CD4-positive, alpha-beta T cell (primary cell): ENCODE measurements around the gene PLCL2. TPM values are rescaled to one million over a fixed set of nuclear protein-coding genes. Genes with fewer than 3 reads are reported as not detected.

ENCODE experiments used
- ATAC-seq: fragments of 200-7000 bp; cut with Tn5 transposase; one replicate; pipeline ENCODE4 v1.10.0; 2022; ENCODE audit warnings: mild to moderate bottlenecking; ENCODE audit not compliant: poor library complexity
- CTCF ChIA-PET: fragments of 350-600 bp; sonication (Branson Sonifier 250); formaldehyde crosslinking; loops from one replicate; lab custom pipeline; 2021; ENCODE audit warnings: antibody characterized with exemption, inconsistent platforms; lab: Charles Lee
- POLR2A ChIA-PET: fragments of 350-600 bp; sonication (Branson Sonifier 250); formaldehyde crosslinking; loops from one replicate; lab custom pipeline; 2021; ENCODE audit warnings: antibody characterized with exemption, inconsistent platforms; lab: Charles Lee
- DNase-seq, 14 experiments: peaks; one replicate each; pipeline ENCODE4 v3.0.0-alpha.2; 2013 to 2020; ENCODE audit warnings: mixed read lengths in 2 of 14
- H3K27ac ChIP-seq, 2 donors: one replicate each; pipeline versions ENCODE4 v1.5.1 to v1.7.0; 2013; ENCODE audit warnings: low read length in 2 of 2, low read depth in 1 of 2, mild to moderate bottlenecking in 1 of 2
- H3K27me3 ChIP-seq, 2 experiments: 1 replicate in 1 of 2; 2 replicates in 1 of 2; pipeline versions ENCODE4 v1.6.1 to v1.7.0; 2013; ENCODE audit warnings: low read length in 2 of 2, control low read depth in 1 of 2, mild to moderate bottlenecking in 1 of 2, moderate library complexity in 1 of 2; ENCODE audit not compliant: insufficient read depth in 2 of 2, control insufficient read depth in 1 of 2
- H3K36me3 ChIP-seq: one replicate; pipeline ENCODE4 v1.6.1; 2013; ENCODE audit warnings: low read length, control low read depth; ENCODE audit not compliant: insufficient read depth
- H3K4me1 ChIP-seq: one replicate; pipeline ENCODE4 v1.6.1; 2013; ENCODE audit warnings: low read length, control low read depth; ENCODE audit not compliant: insufficient read depth
- H3K4me3 ChIP-seq: one replicate; pipeline ENCODE4 v1.5.1; 2013; ENCODE audit warnings: mild to moderate bottlenecking, low read length, moderate library complexity
- H3K9me3 ChIP-seq, 2 experiments: 1 replicate in 1 of 2; 2 replicates in 1 of 2; pipeline versions ENCODE4 v1.6.1 to v1.7.0; 2013; ENCODE audit warnings: low read length in 2 of 2, mild to moderate bottlenecking in 2 of 2, control low read depth in 1 of 2, moderate library complexity in 1 of 2; ENCODE audit not compliant: control insufficient read depth in 1 of 2, insufficient read depth in 1 of 2
- H3K27ac Mint-ChIP-seq: one replicate; pipeline ENCODE4 v1.8.0; 2020; ENCODE audit warnings: mixed read lengths
- H3K27me3 Mint-ChIP-seq: one replicate; pipeline ENCODE4 v1.8.0; 2021; ENCODE audit warnings: mixed read lengths
- H3K36me3 Mint-ChIP-seq: one replicate; pipeline ENCODE4 v1.8.0; 2021; ENCODE audit warnings: low read depth, mixed read lengths
- H3K4me1 Mint-ChIP-seq: one replicate; pipeline ENCODE4 v1.8.0; 2021; ENCODE audit warnings: low read depth, mixed read lengths
- H3K4me3 Mint-ChIP-seq: one replicate; pipeline ENCODE4 v1.8.0; 2020; ENCODE audit warnings: mild to moderate bottlenecking, mixed read lengths
- H3K9me3 Mint-ChIP-seq: one replicate; pipeline ENCODE4 v1.8.0; 2020; ENCODE audit warnings: mixed read lengths
- CTCF ChIP-seq: fragments of 200-600 bp; IDR thresholded peaks from one replicate; pipeline ENCODE4 v1.8.0; 2022; ENCODE audit warnings: antibody characterized with exemption, mild to moderate bottlenecking
- intact Hi-C, 2 experiments: fragments of 100-400 bp; cut with DNase I in 1 of 2; cut with micrococcal nuclease in 1 of 2; formaldehyde crosslinking; loops; one replicate each; pipeline versions ENCODE4 v1.15.1 to v1.9.0; 2023 to 2025; cut with DNase I, micrococcal nuclease
- total RNA-seq, 174 experiments: library from RNA in 2 of 174; stranded (reverse) in 2 of 174; gene quantifications; one replicate each; pipeline ENCODE4 v1.2.3 and lab custom pipeline; 2021 to 2026

The PLCL2 gene
- total RNA-seq, 2 experiments from 2014 or later, result 35.1 to 36.3 TPM

GRCh38 chr3:17014709-17015108 lies 130.0 kb downstream of the PLCL2 start:
- Histone ChIP-seq H3K4me3 (no peak overlapping the region), H3K27ac (no peak overlapping the region), H3K9me3 (no peaks in the 10 kb centered on the region), H3K27me3 (no peaks in the 10 kb centered on the region), H3K4me1 (peaks cover 3% of the 10 kb centered on the region), H3K36me3 (peaks cover 61% of the 10 kb centered on the region)
- CTCF ChIA-PET, result interaction anchor here (0.6 to 1.3 kb wide), 3 partner anchors 11 to 186 kb away, joined by 3 read pairs; no protein-coding TSS in a partner anchor
- TF ChIP-seq CTCF, result no peak
- H3K36me3 Mint-ChIP-seq, result peaks cover 72% of the 10 kb centered on the region
- no peak for DNase-seq
- peaks cover 51% of the 10 kb centered on the region for H3K4me1 Mint-ChIP-seq
- POLR2A ChIA-PET, result interaction anchor here (0.6 kb wide), 1 partner anchor 813 kb away, joined by 3 read pairs; no protein-coding TSS in a partner anchor
- H3K9me3 Mint-ChIP-seq, result no peaks in the 10 kb centered on the region
- intact Hi-C loops, result no loop called here
- H3K27me3 Mint-ChIP-seq, result no peaks in the 10 kb centered on the region
- ATAC-seq, result no peak
- no peak overlapping the region for H3K27ac Mint-ChIP-seq
- no peak overlapping the region for H3K4me3 Mint-ChIP-seq

- intact Hi-C loops, result loop anchor here in 1 of 2 experiments (5.0 kb wide), 1 partner anchor 134 kb away; no protein-coding TSS in a partner anchor
- POLR2A ChIA-PET, result interaction anchor here (1.4 kb wide), 1 partner anchor 133 kb away, joined by 3 read pairs; no protein-coding TSS in a partner anchor
- peaks cover 14% of the 10 kb centered on the region for H3K4me1 ChIP-seq
These were observed 136.9 kb downstream of the PLCL2 start for GRCh38 chr3:17021614-17022013.

GRCh38 chr3:17023006-17023664 lies 138.4 kb downstream of the PLCL2 start:
- peaks cover 8% of the 10 kb centered on the region for H3K36me3 ChIP-seq
- no peaks in the 10 kb centered on the region for H3K9me3 ChIP-seq
- Mint-ChIP-seq H3K9me3 (no peaks in the 10 kb centered on the region), H3K4me3 (no peak overlapping the region), H3K27ac (peak overlapping the region; percentile 82), H3K27me3 (no peaks in the 10 kb centered on the region), H3K4me1 (peaks cover 79% of the 10 kb centered on the region), H3K36me3 (peaks cover 50% of the 10 kb centered on the region)
- H3K27ac ChIP-seq, result no peak overlapping the region
- ChIA-PET CTCF (interaction anchor here (0.6 to 1.3 kb wide), 3 partner anchors 78 to 1085 kb away, joined by 3 read pairs; no protein-coding TSS in a partner anchor), POLR2A (interaction anchor here (1.4 kb wide), 1 partner anchor 134 kb away, joined by 3 read pairs; no protein-coding TSS in a partner anchor)
- no peak for TF ChIP-seq CTCF
- ATAC-seq, result peak; percentile 90
- H3K27me3 ChIP-seq, result no peaks in the 10 kb centered on the region
- H3K4me3 ChIP-seq, result no peak overlapping the region
- H3K4me1 ChIP-seq, result peaks cover 11% of the 10 kb centered on the region
- intact Hi-C loops, result loop anchor here in 1 of 2 experiments (5.0 kb wide), 1 partner anchor 136 kb away; no protein-coding TSS in a partner anchor
- DNase-seq, result peak in 10 of 14 experiments; percentile 3 to 79 (median 22)

More at GRCh38 chr3:17021614-17022013, 136.9 kb downstream of the PLCL2 start:
- Histone ChIP-seq H3K27ac (no peak overlapping the region), H3K9me3 (no peaks in the 10 kb centered on the region), H3K36me3 (peaks cover 16% of the 10 kb centered on the region), H3K4me3 (no peak overlapping the region), H3K27me3 (no peaks in the 10 kb centered on the region)
- Mint-ChIP-seq H3K4me1 (peaks cover 74% of the 10 kb centered on the region), H3K36me3 (peaks cover 63% of the 10 kb centered on the region), H3K27me3 (no peaks in the 10 kb centered on the region), H3K27ac (peak overlapping the region; percentile 82), H3K9me3 (no peaks in the 10 kb centered on the region), H3K4me3 (no peak overlapping the region)
- TF ChIP-seq CTCF, result no peak
- no peak for DNase-seq
- CTCF ChIA-PET, result interaction anchor here (1.1 kb wide), 1 partner anchor 12 kb away, joined by 3 read pairs; no protein-coding TSS in a partner anchor
- ATAC-seq, result no peak
